ENCODE measurements around the gene RNF141. TPM values are rescaled to one million over a fixed set of nuclear protein-coding genes. Genes with fewer than 3 reads are reported as not detected.
A peak's percentile ranks its signal among the peaks of the same experiment; 100 is the strongest.

Gene RNF141
- total RNA-seq (ENCODE audit: low replicate concordance) = 12.9 and 34.9 TPM in 2 replicates

GRCh38 chr11:10540915-10541560, at the start of gene RNF141:
Gene RNF141, minus strand, starts transcription at chr11:10541187. Its CDS starts 7,029 bp downstream, at chr11:10534158.
- peak within 1 kb of the TSS; percentile 89 for H3K4me3 ChIP-seq (ENCODE audit: low read depth, low read length)
- peak; percentile 83 for DNase-seq (ENCODE audit: low read depth)
- peak; percentile 85 for TF ChIP-seq CTCF (IDR thresholded peaks at IDR 0.05; ENCODE audit: insufficient read depth, low read length)

GRCh38 chr11:10590218-10590915, 49.4 kb upstream of the RNF141 start:
- DNase-seq (ENCODE audit: low read depth) = peak; percentile 56
- no peak for TF ChIP-seq CTCF (IDR thresholded peaks at IDR 0.05; ENCODE audit: insufficient read depth, low read length)
- no peak overlapping the region for H3K4me3 ChIP-seq (ENCODE audit: low read depth, low read length)

- DNase-seq (ENCODE audit: low read depth) = no peak
- H3K4me3 ChIP-seq (ENCODE audit: low read depth, low read length) = no peak overlapping the region
- TF ChIP-seq CTCF (IDR thresholded peaks at IDR 0.05; ENCODE audit: insufficient read depth, low read length) = no peak
Observed at GRCh38 chr11:10588904-10589303, 47.9 kb upstream of the RNF141 start.

GRCh38 chr11:10587995-10588394, 47.0 kb upstream of the RNF141 start:
- no peak overlapping the region for H3K4me3 ChIP-seq (ENCODE audit: low read depth, low read length)
- TF ChIP-seq CTCF (IDR thresholded peaks at IDR 0.05; ENCODE audit: insufficient read depth, low read length) = no peak
- DNase-seq (ENCODE audit: low read depth) = no peak

- no peak for DNase-seq (ENCODE audit: low read depth)
- TF ChIP-seq CTCF (IDR thresholded peaks at IDR 0.05; ENCODE audit: insufficient read depth, low read length) = no peak
- no peak overlapping the region for H3K4me3 ChIP-seq (ENCODE audit: low read depth, low read length)
Observed at GRCh38 chr11:10587388-10587787, 46.4 kb upstream of the RNF141 start.

- H3K4me3 ChIP-seq (ENCODE audit: low read depth, low read length) = no peak overlapping the region
- TF ChIP-seq CTCF (IDR thresholded peaks at IDR 0.05; ENCODE audit: insufficient read depth, low read length) = no peak
- DNase-seq (ENCODE audit: low read depth) = peak; percentile 97
Observed at GRCh38 chr11:10584071-10584501, 43.1 kb upstream of the RNF141 start.
